HG02870 (cell line): ENCODE measurements around the gene LCN10.
"Not testable (repeated sequence)": the region's sequence is repeated elsewhere in the genome, so short reads cannot be mapped to it uniquely, and the experiment has no call there.

Experiments
- ATAC-seq: cut with Tn5 transposase; IDR thresholded peaks from one replicate; pipeline ENCODE4 v1.9.1; 2021; ENCODE audit warnings: mild to moderate bottlenecking, moderate library complexity; ENCODE audit not compliant: unreplicated experiment

Gene LCN10

DNA sequence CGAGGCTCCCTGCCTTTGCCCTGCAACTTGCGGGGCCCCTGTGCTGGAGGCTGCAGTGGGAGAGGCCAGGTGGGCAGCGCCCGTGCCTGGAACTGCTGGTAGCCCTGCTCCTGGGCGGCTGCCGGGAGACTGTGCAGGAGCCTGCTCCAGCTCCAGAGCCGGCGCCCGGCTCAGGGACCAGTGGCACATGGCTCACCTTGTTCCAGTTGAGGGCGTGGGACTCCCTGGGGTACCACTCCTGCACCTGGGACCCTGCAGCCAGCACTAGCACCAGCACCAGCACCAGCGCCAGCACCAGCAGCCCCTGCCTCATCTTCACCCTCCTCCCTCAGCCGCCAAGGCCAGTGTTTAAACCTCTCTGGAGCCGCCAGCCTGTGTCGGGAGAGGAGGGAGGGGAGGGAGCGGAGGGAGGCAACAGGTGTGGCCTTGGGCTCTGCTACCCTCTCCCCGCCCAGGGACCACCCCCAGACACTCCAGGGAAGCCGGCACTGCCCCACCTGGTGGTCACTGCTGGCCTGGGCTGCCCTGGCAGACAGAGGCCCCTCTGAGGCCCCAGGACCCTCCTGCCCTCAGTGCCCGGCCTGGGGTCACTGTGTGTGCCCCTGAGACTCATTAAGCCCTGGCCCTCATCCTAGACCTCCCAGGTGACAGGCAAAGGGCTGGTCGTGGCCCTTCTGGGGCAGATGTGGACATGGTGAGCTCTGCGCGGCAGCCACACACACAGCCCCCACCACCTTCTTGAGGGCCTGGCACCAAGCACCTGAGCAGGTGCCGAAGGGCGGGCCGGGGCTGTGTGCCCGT lies at the start of gene LCN10:
TSS of gene LCN10 (minus strand) at position 350 of the 801 bp plus-strand sequence. CDS start at position 313, 37 bp downstream.
- no peak for ATAC-seq

DNA sequence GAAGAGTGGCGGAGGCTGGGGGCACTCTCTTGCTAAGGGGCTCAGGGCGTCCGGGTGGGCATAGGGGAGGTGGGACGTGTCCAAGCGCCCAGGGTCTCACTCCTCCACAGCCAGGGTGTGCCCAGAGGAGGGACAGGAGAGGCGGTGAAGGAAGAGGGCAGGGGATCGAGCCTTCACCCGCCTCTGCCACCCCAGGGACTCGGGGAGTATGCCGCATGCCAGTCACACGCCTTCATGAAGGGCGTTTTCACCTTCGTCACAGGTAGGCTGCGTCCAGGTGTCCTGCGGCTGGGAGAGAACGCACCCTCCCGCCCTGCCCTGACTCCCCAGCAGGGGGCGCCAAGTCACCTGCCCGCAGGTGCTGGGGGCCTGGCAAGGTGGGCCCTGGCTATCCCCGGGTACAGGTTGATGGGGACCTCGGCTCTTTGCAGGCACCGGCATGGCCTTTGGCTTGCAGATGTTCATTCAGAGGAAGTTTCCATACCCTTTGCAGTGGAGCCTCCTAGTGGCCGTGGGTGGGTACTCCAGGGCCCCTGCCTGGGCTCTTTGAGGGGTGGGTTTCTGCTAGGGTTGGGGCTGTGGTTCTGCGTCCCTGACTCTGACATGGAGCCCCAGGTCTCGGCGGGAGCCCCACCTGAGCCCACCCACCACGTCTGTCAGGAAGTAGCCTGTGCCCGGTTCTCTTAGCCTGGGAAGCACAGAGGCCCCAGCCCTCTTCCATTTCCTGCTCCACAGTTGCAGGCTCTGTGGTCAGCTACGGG lies 49.0 kb upstream of the LCN10 start:
- ATAC-seq = no peak

DNA sequence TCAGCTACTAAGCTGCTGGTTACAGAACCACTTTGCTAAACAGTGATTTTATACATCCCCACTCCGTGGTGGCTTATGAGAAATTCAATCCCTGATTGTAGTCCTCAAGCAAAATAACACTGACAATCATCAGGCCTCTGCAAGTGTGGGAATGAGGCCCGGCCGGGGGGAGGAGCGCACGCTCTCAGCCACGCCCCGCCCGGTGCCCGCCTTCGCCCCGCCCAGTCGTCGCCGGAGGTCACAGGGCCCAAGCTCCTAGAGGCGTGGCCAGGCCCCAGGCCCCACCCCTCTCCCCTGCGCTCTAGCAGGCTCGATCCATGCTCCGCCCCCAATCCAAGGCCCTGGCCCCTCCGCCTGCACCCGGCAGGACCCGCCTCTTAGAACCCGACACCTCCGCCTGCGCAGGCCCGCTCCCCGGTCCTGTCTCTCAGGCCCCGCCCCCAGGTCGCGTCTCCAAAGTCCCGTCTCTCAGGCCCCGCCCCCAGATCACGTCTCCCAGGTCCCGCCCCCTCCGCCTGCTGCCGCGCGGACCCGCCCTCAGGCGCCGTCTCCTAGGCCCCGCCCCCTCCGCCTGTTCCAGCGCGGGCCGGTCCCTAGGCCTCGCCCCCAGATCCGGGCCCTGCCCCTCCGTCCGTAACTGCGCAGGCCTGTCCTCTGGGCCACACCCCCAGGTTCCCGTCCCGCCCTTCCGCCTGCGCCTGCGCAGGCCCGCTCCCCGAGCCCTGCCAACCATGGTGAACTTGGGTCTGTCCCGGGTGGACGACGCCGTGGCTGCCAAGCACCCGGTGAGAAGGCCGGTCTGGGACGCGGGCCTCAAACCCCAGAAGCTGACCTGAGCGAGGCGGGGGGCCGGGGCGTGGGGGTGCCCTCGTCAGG lies 48.1 kb upstream of the LCN10 start, which contains the start of gene TMEM141:
TSS of gene TMEM141 (plus strand) at position 705 of the 876 bp plus-strand sequence. CDS start at position 732, 27 bp downstream.
- ATAC-seq = peak; percentile 78

DNA sequence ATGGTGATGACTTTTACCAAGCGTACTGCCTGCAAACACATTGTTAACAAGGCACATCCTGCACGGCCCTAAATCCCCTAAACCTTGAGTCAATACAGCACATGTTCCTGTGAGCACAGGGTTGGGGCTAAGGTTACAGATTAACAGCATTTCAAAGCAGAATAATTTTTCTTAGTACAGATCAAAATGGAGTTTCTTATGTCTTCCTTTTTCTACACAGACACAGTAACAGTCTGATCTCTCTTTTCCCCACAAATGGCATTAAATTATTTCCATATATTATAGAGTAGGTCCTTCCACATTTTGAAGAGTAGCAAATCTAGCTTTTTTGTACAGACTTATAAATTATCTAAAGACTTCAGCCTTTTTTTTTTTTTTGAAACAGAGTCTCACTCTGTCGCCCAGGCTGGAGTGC lies 46.8 kb upstream of the LCN10 start:
- no peak for ATAC-seq

DNA sequence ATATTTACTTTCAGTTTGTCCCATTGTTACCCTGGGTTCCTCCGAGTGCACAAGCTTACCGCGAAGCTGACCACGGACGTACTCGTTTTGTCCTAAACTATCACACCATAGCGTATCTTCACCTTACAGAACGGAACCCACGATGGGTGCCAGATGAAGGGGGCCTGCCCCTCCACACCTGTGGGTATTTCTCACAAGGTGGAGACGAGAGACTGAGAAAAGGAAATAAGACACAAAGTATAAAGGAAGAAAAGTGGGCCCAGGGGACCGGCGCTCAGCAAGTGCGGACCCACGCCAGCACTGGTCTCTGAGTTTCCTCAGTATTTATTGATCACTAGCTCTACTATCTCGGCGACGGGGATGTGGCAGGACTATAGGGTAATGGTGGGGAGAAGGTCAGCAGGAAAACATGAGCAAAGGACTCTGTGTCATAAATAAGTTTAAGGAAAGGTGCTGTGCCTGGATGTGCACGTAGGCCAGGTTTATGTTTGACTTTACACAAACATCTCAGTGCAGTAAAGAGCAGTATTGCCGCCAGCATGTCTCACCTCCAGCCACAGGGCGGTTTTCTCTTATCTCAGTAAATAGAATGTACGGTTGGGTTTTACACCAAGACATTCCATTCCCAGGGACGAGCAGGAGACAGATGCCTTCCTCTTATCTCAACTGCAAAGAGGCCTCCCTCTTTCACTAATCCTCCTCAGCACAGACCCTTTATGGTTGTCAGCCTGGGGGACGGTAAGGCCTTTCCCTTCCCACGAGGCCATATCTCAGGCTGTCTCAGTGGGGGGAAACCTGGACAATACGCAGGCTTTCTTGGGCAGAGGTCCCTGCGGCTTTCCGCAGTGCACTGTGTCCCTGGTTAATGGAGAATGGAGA lies 46.1 kb upstream of the LCN10 start:
- ATAC-seq = not testable (repeated sequence)

DNA sequence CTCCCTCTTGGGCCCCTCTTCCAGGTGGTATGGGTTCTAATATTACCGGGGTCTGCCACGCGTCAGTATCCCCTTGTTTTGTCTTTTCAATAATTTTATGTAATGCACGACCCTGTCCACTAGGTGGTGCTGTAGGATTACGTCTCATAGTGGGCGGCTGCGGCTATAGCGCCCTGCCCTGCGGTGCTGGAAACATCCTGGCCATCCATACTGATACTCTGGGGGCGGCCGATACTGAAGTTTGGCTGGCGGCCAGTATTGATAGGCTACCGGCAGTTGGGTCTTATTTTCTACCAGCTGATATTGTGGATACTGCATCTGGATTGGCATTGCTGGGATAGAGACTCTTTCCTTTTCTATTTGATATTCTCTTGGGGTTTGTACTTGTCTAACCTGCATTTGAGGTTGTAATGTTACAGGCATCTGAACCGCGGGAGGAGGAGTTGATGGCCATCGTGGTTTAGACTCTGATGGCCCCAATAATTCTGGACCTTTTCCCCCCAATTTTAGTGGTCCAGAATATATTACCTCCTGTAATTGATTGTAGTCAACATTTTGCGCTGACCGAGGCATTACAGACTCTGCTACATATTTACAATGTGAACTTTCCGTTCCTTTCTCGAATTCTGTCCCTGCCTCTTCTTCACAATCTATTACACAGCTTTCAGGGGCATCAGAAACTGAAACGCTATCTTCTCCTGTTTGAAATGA lies 45.1 kb upstream of the LCN10 start:
- ATAC-seq = no peak

DNA sequence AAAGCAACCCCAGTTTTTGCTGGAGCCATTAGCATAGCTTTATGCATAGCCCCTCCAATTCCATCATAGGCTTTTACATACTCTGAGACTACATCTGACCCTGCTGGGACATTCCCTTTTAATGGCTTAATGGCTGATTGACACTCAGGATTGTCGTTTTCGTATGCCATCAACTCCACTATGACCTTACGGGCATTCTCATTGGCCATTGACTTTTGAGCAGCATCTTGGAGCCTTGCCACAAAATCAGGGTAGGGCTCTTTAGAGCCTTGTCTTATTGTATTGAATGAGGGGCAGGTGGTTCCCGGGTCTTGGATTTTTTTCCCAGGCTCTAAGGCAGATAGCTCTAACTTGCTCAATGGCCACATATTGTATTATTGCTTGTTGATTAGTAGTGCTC lies 44.2 kb upstream of the LCN10 start:
- not testable (repeated sequence) for ATAC-seq

DNA sequence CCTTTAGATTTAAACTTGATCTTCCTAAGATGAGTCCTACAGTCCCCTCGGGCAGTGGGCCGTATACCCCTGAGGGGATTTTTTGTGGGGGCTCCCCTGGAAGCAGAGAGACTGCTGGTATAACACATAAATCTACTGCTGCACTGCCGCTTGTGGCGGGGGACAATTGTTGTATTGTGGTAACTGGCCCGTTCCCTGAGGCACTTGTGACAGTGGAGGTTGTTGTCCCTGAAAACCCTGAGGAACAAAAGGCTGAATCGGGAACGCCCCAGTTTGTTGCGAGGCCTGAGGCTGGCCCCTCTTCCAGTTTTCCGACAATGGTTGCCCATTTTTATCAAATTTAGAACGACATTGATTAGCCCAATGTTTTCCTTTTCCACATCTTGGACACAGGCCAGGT lies 43.7 kb upstream of the LCN10 start:
- no peak for ATAC-seq

DNA sequence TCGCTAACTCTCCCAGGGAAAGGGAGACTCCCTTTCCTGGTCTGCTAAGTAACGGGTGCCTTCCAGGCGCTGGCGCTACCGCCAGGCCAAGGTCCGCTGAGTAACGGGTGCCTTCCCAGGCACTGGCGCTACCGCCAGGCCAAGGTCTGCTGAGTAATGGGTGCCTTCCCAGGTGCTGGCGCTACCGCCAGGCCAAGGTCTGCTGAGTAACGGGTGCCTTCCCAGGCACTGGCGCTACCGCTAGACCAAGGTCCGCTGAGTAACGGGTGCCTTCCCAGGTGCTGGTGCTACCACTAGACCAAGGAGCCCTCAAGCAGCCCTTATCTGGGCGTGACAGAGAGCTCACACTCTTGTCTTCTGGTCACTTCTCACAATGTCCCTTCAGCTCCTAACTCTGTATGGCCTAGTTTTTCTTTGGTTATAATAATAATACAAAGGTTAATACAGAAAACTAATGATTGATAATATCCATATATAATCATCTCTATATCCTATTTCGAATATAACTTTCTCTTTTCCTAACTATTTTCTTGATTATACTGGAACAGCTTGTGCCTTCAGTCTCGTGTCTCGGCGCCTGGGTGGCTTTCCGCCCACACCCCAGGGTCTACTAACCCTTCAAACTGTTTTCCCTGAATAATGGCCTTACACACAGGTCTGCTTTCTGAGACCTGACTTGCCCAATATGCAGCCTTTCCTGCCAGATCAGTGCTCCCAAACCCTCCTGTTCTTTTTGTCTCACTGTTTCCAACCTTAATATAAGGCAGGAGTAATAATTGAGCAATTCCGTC lies 43.0 kb upstream of the LCN10 start:
- not testable (repeated sequence) for ATAC-seq

DNA sequence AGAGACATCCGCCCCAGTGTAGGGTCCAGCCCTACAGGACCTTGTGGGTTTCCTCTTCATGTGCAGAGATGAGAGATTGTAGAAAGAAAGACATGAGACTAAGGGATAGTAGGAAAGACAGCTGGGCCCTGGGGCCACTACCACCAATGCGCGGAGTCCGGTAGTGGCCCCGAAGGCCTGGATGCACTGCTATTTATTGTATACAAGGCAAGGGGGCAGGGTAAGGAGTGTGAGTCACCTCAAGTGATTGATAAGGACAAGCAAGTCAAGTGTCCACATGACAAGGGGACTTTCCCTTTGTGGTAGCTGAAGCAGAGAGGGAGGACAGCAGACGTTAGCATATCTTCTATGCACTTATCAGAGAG lies 42.2 kb upstream of the LCN10 start:
- no peak for ATAC-seq

DNA sequence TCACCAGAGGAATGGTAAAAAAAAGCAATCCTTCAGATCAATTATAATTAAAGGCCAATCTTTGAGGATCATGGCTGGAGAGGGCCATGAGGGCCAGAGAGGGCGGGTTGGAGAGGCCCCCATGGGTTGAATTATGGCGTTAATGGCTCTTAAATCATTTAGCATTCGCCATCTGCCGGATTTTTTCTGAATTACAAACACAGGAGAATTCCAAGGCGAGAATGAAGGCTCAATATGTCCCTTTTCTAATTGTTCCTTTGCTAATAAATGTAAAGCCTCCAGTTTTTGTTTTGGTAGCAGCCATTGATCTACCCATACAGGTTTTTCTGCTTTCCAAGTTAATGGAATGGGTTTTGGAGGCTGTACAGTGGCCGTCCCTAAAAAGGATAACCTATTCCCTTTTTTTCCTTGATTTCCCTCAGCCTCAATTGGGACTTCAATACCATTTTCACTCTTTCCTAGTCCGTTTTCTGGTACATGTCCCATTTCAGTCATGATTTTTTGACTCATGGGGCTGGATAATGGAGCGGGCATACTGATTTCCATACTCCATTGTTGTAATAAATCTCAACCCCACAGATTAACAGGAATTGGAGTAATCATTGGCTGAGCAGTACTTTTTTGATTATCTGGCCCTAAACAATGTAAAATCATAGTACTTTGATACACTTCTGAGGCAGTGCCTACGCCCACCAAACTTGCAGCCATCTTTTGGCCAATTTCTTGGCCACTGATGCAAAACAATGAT lies 41.7 kb upstream of the LCN10 start:
- no peak for ATAC-seq

DNA sequence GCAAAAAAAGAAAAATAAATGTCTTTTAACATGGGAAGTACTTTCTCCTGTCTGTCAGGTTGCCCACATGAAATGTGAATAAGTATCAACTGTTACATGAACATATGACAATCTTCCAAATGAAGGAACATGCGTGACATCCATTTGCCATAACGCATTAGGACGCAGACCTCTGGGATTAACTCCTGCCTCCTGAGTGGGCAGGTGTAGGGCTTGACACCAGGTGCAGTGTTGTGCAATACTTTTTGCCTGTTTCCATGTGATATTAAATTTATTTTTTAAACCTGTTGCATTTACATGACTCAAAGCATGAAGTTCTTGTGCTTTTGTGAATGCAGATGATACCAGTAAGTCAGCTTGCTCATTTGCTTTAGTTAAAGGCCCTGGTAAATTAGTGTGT lies 39.7 kb upstream of the LCN10 start:
- no peak for ATAC-seq

DNA sequence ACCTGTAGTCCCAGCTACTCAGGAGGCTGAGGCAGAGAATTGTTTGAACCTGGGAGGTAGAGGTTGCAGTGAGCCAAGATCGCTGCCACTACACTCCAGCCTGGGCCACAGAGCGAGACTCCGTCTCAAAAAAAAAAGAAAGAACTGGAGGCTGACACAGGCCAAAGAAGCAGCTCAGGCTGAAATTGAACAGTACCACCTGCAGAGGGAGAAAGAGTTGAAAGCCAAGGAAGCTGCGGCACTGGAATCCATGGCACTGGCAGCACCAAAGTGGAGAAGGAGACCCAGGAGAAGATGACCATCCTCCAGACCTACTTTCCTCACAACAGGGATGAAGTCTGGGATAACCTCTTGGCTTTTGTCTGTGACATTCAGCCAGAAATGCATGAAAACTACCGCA lies 37.1 kb upstream of the LCN10 start:
- ATAC-seq = no peak

DNA sequence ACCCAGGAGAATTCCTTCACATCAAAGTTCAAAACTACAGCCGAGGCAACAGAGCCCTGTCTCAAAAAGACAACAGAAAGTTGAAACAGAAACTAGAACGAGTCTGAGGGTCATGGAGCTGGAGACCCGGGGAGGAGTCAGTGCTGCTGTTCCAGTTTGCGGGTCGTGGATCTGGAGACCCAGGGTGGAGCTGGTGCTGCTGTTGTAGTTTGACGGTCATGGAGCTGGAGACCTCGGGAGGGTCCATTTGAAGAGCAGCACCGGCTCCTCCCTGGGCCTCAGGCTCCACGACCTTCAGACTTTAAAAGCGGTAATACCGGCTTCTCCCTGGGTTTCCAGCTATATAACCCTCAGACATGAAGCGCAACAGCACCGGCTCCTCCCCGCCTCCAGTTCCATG lies 34.6 kb upstream of the LCN10 start:
- ATAC-seq = no peak

DNA sequence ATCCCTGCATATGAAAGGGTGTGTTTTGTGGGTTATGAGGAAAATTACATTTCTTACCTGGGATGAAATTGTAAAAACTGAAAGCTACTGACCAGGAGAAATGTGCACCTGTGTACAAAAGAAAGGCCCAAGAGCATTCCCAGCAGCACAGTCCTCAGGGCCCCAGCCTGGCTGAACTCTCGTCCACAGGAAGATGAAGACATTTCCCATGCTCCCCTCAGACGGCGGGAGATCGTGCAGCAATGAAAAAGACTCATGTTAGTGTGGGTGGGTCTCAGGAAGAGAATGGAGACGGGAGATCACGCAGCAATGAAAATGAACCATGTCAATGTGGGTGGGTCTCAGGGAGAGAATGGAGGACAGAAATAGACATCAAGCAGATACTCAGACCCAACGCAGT lies 34.2 kb upstream of the LCN10 start:
- no peak for ATAC-seq

DNA sequence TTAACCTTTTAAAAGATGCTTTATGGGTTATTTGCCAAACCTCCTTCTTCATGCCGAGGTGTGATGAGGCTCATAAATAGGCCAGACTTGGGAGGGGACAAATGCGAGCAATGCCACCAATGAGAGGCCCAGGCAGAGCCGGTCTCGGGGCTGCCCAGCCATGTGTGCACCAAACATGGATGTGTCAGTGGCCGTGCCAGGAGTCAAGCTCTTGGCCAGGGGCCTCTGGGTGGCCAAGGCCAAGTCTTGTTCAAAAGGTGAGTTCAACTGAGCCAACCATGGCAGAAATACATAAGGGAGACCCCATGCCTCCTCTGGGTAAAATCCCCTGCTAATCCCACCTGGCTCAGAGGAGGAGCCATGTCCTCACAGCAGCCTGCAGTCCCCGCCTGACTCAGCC lies 32.5 kb upstream of the LCN10 start:
- ATAC-seq = no peak

DNA sequence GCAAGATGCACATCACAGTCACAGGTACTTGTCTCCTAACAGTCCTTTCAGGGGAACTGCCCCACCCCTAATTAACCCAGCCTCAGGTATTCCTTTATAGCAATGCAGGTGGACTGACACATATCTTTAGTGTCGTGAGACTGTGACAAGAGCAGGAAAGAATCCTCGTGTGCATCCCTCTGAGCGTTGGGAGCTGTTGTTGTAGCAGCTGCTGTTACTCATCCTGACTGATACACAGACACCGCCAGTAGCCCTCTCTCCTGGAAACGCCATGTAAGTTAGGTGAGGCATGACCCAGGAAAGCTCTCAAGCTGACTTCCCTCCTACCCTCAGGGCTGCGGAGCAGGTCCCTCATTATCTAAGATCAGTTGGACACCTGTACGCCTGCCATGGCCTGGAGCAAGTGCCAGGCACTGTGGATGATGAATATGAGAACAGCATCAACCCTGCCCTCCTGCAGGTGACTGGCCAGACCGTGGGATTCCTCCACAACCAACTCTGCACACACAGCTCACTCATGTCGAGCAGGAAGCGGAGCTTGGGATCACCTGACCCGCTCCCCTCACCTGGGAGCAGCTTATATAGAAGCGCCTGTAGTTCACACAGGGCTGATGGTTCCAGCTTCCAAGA lies 31.8 kb upstream of the LCN10 start:
- ATAC-seq = no peak
